Breast epithelium (tissue), 3 donors: Measurements from ENCODE around the gene TEX22.

Source experiments
- POLR2A ChIP-seq: fragments of 450-650 bp; IDR thresholded peaks from one replicate; pipeline ENCODE4 v1.6.1; 2016; ENCODE audit warnings: antibody characterized with exemption, mild to moderate bottlenecking, moderate library complexity
- POLR2AphosphoS5 ChIP-seq, 3 donors: sonication (generic); formaldehyde crosslinking; IDR thresholded peaks; one replicate each; pipeline ENCODE4 v1.6.1; 2017; ENCODE audit warnings: antibody characterized with exemption in 3 of 3
- TF ChIP-seq, protein P1 (sequence below), 3 donors: fragments of 450-650 bp; IDR thresholded peaks; one replicate each; pipeline ENCODE4 v1.5.1; 2016 to 2017; ENCODE audit warnings: antibody characterized with exemption in 3 of 3, mild to moderate bottlenecking in 3 of 3, moderate library complexity in 3 of 3

DNA sequence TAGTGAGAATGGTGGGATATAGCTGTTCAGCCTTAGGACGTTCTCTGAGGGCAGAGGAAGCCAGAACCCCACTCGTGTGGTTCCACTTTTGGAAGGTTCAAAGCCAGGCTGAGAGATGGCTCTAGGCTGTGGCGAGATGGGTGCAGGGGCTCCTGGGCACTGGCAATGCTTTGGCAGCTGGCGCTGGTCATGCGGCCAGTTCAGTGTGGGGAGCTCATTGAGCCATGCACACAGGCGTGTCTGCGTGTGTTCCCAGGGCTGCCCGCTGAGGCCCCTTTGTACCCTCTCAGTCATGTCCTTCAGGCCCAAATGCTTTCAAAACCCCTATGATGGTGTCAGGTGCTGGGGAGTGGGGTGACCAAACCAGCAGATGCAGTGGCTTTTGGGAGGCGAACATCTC is 1.7 kb downstream of the TEX22 start:
- TF ChIP-seq, protein P1, sequence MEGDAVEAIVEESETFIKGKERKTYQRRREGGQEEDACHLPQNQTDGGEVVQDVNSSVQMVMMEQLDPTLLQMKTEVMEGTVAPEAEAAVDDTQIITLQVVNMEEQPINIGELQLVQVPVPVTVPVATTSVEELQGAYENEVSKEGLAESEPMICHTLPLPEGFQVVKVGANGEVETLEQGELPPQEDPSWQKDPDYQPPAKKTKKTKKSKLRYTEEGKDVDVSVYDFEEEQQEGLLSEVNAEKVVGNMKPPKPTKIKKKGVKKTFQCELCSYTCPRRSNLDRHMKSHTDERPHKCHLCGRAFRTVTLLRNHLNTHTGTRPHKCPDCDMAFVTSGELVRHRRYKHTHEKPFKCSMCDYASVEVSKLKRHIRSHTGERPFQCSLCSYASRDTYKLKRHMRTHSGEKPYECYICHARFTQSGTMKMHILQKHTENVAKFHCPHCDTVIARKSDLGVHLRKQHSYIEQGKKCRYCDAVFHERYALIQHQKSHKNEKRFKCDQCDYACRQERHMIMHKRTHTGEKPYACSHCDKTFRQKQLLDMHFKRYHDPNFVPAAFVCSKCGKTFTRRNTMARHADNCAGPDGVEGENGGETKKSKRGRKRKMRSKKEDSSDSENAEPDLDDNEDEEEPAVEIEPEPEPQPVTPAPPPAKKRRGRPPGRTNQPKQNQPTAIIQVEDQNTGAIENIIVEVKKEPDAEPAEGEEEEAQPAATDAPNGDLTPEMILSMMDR (IDR thresholded peaks at IDR 0.05): no peak
- TF ChIP-seq POLR2A (no peak), POLR2AphosphoS5 (IDR thresholded peaks at IDR 0.05) (no peak)
